HepG2 (cell line): ENCODE measurements around the gene SLC22A15. TPM values are rescaled to one million over a fixed set of nuclear protein-coding genes. Genes with fewer than 3 reads are reported as not detected.

ENCODE experiments used
- ATAC-seq: fragments of 200-7000 bp; cut with Tn5 transposase; 3 replicates; pipeline ENCODE4 v1.9.1; 2020; ENCODE audit warnings: mild to moderate bottlenecking, moderate library complexity
- BruUV-seq: library from RNA; stranded (reverse); fragments of 400-500 nt; replicated peaks from 2 replicates; lab custom pipeline; 2021; lab: Mats Ljungman, UMichigan
- CTCF ChIA-PET: fragments of 300-600 bp; formaldehyde crosslinking; extraction: SDS; loops from one replicate; lab custom pipeline; 2021; ENCODE audit warnings: low total read pairs, inconsistent platforms, low intra/inter-chr PET ratio; lab: Yijun Ruan, JAX
- POLR2A ChIA-PET: fragments of 350-600 bp; sonication (Branson Sonifier 250); formaldehyde crosslinking; loops from one replicate; lab custom pipeline; 2020; ENCODE audit warnings: antibody characterized with exemption, inconsistent platforms; lab: Yijun Ruan, JAX
- DNase-seq: peaks from one replicate; pipeline ENCODE4 v3.0.0-alpha.2; 2015; ENCODE audit warnings: low spot score
- FAIRE-seq: peaks from 3 replicates; lab custom pipeline; 2011; peaks lifted over from hg19 to GRCh38; lab: Jason Lieb, UNC
- H2AFZ ChIP-seq: one replicate; pipeline ENCODE4 v1.6.1; 2011; ENCODE audit warnings: low read length, inconsistent platforms
- H3K27ac ChIP-seq: fragments of 300-600 bp; 3 replicates; pipeline ENCODE4 v1.8.0; 2011; ENCODE audit warnings: mixed run types, mild to moderate bottlenecking, mixed read lengths, low read length, inconsistent platforms; ENCODE audit not compliant: insufficient read depth; ENCODE audit errors: extremely low read length
- H3K27me3 ChIP-seq, 2 experiments: fragments of 200-600 bp in 1 of 2; 2 replicates in 1 of 2; 3 replicates in 1 of 2; pipeline versions ENCODE4 v1.6.0 to v1.8.0; 2011; ENCODE audit warnings: low read length in 2 of 2, mild to moderate bottlenecking in 2 of 2, moderate library complexity in 2 of 2, inconsistent platforms in 1 of 2; ENCODE audit not compliant: insufficient read depth in 2 of 2, control insufficient read depth in 1 of 2
- H3K36me3 ChIP-seq, 2 experiments: fragments of 200-600 bp in 1 of 2; replicated peaks in 1 of 2; 2 replicates in 1 of 2; 3 replicates in 1 of 2; pipeline versions ENCODE4 v1.5.1 to v1.8.0; 2011; ENCODE audit warnings: low read length in 2 of 2, inconsistent platforms in 1 of 2; ENCODE audit not compliant: insufficient read depth in 2 of 2, control insufficient read depth in 1 of 2
- H3K4me1 ChIP-seq: 2 replicates; pipeline ENCODE4 v1.5.1; 2012; ENCODE audit warnings: low read length, inconsistent platforms; ENCODE audit not compliant: insufficient read depth
- H3K4me2 ChIP-seq: 2 replicates; pipeline ENCODE4 v1.6.0; 2011; ENCODE audit warnings: low read depth, low read length, inconsistent platforms
- H3K4me3 ChIP-seq, 3 experiments: fragments of 200-600 bp in 1 of 3; sonication (generic), shearing (Covaris generic) in 1 of 3; replicated peaks in 1 of 3; 2 replicates each; pipeline ENCODE4 v1.5.1; 2011 to 2016; ENCODE audit warnings: low read length in 3 of 3, inconsistent platforms in 2 of 3, low read depth in 2 of 3, mild to moderate bottlenecking in 2 of 3, control low read depth in 1 of 3, mixed read lengths in 1 of 3; ENCODE audit not compliant: insufficient read depth in 1 of 3
- H3K79me2 ChIP-seq: one replicate; pipeline ENCODE4 v1.6.1; 2011; ENCODE audit warnings: low read length, inconsistent platforms; ENCODE audit not compliant: insufficient read depth
- H3K9ac ChIP-seq: 2 replicates; pipeline ENCODE4 v1.6.0; 2011; ENCODE audit warnings: mild to moderate bottlenecking, low read depth, low read length, inconsistent platforms; ENCODE audit not compliant: insufficient read depth
- H3K9me3 ChIP-seq: 2 replicates; pipeline ENCODE4 v1.5.1; 2012; ENCODE audit warnings: mild to moderate bottlenecking, low read length
- H4K20me1 ChIP-seq: 2 replicates; pipeline ENCODE4 v1.6.0; 2011; ENCODE audit warnings: inconsistent platforms, mild to moderate bottlenecking, low read length, moderate library complexity; ENCODE audit not compliant: insufficient read depth
- AGO1 ChIP-seq: fragments of 200-400 bp; formaldehyde crosslinking; IDR thresholded peaks from 2 replicates; pipeline ENCODE4 v1.6.1; 2017; ENCODE audit warnings: mild to moderate bottlenecking, low read depth, low read length, moderate library complexity; ENCODE audit not compliant: poor library complexity, severe bottlenecking
- CENPX ChIP-seq: sonication (generic); formaldehyde crosslinking; IDR thresholded peaks from 2 replicates; pipeline ENCODE4 v1.9.0; 2021; ENCODE audit warnings: mild to moderate bottlenecking, missing genetic modification reagents, moderate library complexity
- HNRNPK ChIP-seq: fragments of 200-400 bp; formaldehyde crosslinking; IDR thresholded peaks from 2 replicates; pipeline ENCODE4 v1.6.1; 2018; ENCODE audit warnings: low read length, low read depth, moderate library complexity, mild to moderate bottlenecking; ENCODE audit not compliant: poor library complexity, severe bottlenecking
- HNRNPUL1 ChIP-seq: fragments of 200-400 bp; formaldehyde crosslinking; IDR thresholded peaks from 2 replicates; pipeline ENCODE4 v1.6.1; 2017; ENCODE audit warnings: low read depth, mild to moderate bottlenecking, low read length, moderate library complexity
- IRX3 ChIP-seq: sonication (generic); formaldehyde crosslinking; IDR thresholded peaks from 2 replicates; pipeline ENCODE4 v1.8.1; 2023; ENCODE audit warnings: mild to moderate bottlenecking, low read depth, missing genetic modification reagents, borderline replicate concordance
- KDM1A ChIP-seq: IDR thresholded peaks from 2 replicates; pipeline ENCODE4 v1.6.1; 2016; ENCODE audit warnings: missing compliant biosample characterization
- NFIC ChIP-seq: IDR thresholded peaks from 2 replicates; pipeline ENCODE4 v1.6.1; 2012; ENCODE audit warnings: mild to moderate bottlenecking, low read length, inconsistent platforms
- NFYC ChIP-seq: IDR thresholded peaks from 2 replicates; pipeline ENCODE4 v1.6.1; 2016; ENCODE audit warnings: missing genetic modification reagents, missing compliant biosample characterization
- PAWR ChIP-seq: sonication (generic); formaldehyde crosslinking; IDR thresholded peaks from 2 replicates; pipeline ENCODE4 v1.4.0; 2020; ENCODE audit warnings: missing genetic modification reagents, mild to moderate bottlenecking, borderline replicate concordance
- STAT5B ChIP-seq: sonication (generic); formaldehyde crosslinking; IDR thresholded peaks from 2 replicates; pipeline ENCODE4 v1.4.0; 2020; ENCODE audit warnings: missing genetic modification reagents
- ZBTB1 ChIP-seq: sonication (generic); formaldehyde crosslinking; IDR thresholded peaks from 2 replicates; pipeline ENCODE4 v1.4.0; 2020; ENCODE audit warnings: missing genetic modification reagents, borderline replicate concordance
- ZFP82 ChIP-seq: sonication (generic); formaldehyde crosslinking; IDR thresholded peaks from 2 replicates; pipeline ENCODE4 v1.5.1; 2020; ENCODE audit warnings: mild to moderate bottlenecking, missing genetic modification reagents, borderline replicate concordance
- ZNF124 ChIP-seq: sonication (generic); formaldehyde crosslinking; IDR thresholded peaks from 2 replicates; pipeline ENCODE4 v1.4.0; 2020; ENCODE audit warnings: missing genetic modification reagents
- ZNF180 ChIP-seq: sonication (generic); formaldehyde crosslinking; IDR thresholded peaks from 2 replicates; pipeline ENCODE4 v1.4.0; 2020; ENCODE audit warnings: low read depth, missing genetic modification reagents, borderline replicate concordance
- ZNF251 ChIP-seq: sonication (generic); formaldehyde crosslinking; IDR thresholded peaks from 2 replicates; pipeline ENCODE4 v1.9.0; 2021; ENCODE audit warnings: mild to moderate bottlenecking, missing genetic modification reagents
- ZNF264 ChIP-seq: sonication (generic); formaldehyde crosslinking; IDR thresholded peaks from 2 replicates; pipeline ENCODE4 v1.4.0; 2020; ENCODE audit warnings: missing genetic modification reagents
- ZNF792 ChIP-seq: IDR thresholded peaks from 2 replicates; pipeline ENCODE4 v1.6.1; 2016
- WGBS: methylation state at CpG from one replicate; pipeline ENCODE4 v1.1.6; 2017; ENCODE audit warnings: low lambda C conversion rate; 5-methylcytosine and 5-hydroxymethylcytosine counted together
- in situ Hi-C: cut with HindIII; loops from 2 replicates; pipeline ENCODE4 v1.10.0; 2017; ENCODE audit warnings: low pct_unique_long_range_greater_than_20kb; ENCODE audit not compliant: extremely low pct_ligation_motif_present
- intact Hi-C: fragments of 100-400 bp; cut with micrococcal nuclease; formaldehyde crosslinking; loops from one replicate; pipeline ENCODE4 v1.10.0; 2022; ENCODE audit not compliant: unreplicated experiment
- polyA plus RNA-seq, 8 experiments: library from polyadenylated mRNA; depleted of rRNA in 3 of 8; stranded (reverse) in 7 of 8; unstranded in 1 of 8; fragments of >200 nt; fragmentation: Illumina TruSeq in 4 of 8; extraction: Trizol in 4 of 8; gene quantifications; 2 replicates each; pipeline versions ENCODE4 v1.2.1 to v1.2.3, GENCODE V29; 2011 to 2016; ENCODE audit warnings: low read depth in 4 of 8, missing spikeins in 1 of 8, mixed read lengths in 1 of 8; ENCODE audit not compliant: insufficient read depth in 1 of 8
- total RNA-seq, 5 experiments: library from RNA; depleted of rRNA; stranded (reverse); fragments of >200 nt; fragmentation: Illumina TruSeq; extraction: Trizol; gene quantifications; 2 replicates each; pipeline ENCODE4 v1.2.3, GENCODE V29; 2016; ENCODE audit warnings: low read depth in 1 of 5
- TF ChIP-seq, protein P1 (sequence below): sonication (generic); formaldehyde crosslinking; IDR thresholded peaks from 2 replicates; pipeline ENCODE4 v1.5.0; 2020; ENCODE audit warnings: mild to moderate bottlenecking, missing genetic modification reagents, moderate library complexity

SLC22A15 gene
- total and polyA plus RNA-seq, 2 of the 13 experiments (the other 11 are each of a cell fraction or from before 2014, with no cell fraction given): 0.24 to 1.7 TPM

DNA sequence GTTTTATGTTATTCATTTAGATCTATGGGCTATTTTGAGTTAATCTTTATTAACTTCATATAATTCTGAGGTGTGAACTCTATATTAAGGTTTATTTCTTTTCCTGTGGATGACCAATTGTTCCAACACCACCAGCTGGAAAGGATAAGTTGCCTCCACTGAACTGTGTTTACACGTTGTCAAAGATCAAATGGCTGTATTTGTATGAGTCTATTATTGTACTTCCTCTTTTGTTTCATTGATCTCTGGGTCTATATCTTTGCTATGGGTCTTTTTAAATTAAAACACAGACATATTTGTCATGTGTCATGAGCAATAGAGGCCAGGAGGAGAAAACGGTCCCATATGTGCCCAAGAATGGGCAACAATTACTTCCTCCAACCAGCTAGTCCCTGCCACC lies 129.7 kb downstream of the SLC22A15 start (continued):
- TF ChIP-seq AGO1: no peak

DNA sequence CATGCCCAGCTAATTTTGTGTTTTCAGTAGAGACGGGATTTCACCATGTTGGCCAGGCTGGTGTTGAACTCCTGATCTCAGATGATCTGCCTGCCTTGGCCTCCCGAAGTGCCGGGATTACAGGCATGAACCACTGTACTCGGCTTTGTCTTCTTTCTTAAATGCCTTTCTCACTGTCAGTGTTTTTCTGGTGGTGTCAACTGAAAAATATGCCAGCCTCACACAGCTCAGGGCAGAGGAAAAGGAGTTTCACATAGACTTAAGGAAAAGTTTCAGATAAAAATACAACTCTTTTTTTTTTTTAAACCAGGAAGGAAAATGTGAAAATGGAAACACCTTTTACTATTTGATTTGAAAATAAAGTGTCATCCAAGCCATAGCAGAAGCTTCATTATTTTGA lies 130.3 kb downstream of the SLC22A15 start:
- WGBS: 80% methylated on average over 4 of the region's 4 CpGs
- Histone ChIP-seq H4K20me1 (no peaks in the 10 kb centered on the region), H3K9ac (no peak overlapping the region), H3K27me3 (no peaks in the 10 kb centered on the region), H3K4me1 (peaks cover 71% of the 10 kb centered on the region), H3K4me2 (no peak overlapping the region), H2AFZ (no peak overlapping the region), H3K27ac (no peak overlapping the region), H3K9me3 (no peaks in the 10 kb centered on the region), H3K79me2 (no peaks in the 10 kb centered on the region), H3K36me3 (no peaks in the 10 kb centered on the region), H3K4me3 (no peak overlapping the region)
- intact Hi-C loops (no loop called here), in situ Hi-C loops (no loop called here)
- BruUV-seq: no TSS peak
- TF ChIP-seq ZNF264 (CRISPR knock-in tag) (no peak), ZNF251 (no peak), NFIC (no peak), ZNF124 (CRISPR knock-in tag) (no peak), PAWR (CRISPR knock-in tag) (no peak), NFYC (CRISPR knock-in tag) (no peak), IRX3 (no peak), ZFP82 (no peak), HNRNPK (no peak), ZNF792 (no peak), ZNF180 (CRISPR knock-in tag) (no peak), CENPX (CRISPR knock-in tag) (no peak), ZBTB1 (CRISPR knock-in tag) (no peak), STAT5B (CRISPR knock-in tag) (no peak), KDM1A (CRISPR knock-in tag) (no peak), HNRNPUL1 (no peak)
- TF ChIP-seq, protein P1, sequence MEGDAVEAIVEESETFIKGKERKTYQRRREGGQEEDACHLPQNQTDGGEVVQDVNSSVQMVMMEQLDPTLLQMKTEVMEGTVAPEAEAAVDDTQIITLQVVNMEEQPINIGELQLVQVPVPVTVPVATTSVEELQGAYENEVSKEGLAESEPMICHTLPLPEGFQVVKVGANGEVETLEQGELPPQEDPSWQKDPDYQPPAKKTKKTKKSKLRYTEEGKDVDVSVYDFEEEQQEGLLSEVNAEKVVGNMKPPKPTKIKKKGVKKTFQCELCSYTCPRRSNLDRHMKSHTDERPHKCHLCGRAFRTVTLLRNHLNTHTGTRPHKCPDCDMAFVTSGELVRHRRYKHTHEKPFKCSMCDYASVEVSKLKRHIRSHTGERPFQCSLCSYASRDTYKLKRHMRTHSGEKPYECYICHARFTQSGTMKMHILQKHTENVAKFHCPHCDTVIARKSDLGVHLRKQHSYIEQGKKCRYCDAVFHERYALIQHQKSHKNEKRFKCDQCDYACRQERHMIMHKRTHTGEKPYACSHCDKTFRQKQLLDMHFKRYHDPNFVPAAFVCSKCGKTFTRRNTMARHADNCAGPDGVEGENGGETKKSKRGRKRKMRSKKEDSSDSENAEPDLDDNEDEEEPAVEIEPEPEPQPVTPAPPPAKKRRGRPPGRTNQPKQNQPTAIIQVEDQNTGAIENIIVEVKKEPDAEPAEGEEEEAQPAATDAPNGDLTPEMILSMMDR (CRISPR knock-in tag): no peak
- CTCF ChIA-PET: no interaction called here
- FAIRE-seq (no peak), ATAC-seq (no peak), DNase-seq (no peak)
- POLR2A ChIA-PET: no interaction called here
